Measurements from ENCODE around the gene LIMCH1.

- no peak for TF ChIP-seq EZH2 (IDR thresholded peaks at IDR 0.05; ENCODE audit: insufficient read depth, low read length)
- TF ChIP-seq, protein P1, sequence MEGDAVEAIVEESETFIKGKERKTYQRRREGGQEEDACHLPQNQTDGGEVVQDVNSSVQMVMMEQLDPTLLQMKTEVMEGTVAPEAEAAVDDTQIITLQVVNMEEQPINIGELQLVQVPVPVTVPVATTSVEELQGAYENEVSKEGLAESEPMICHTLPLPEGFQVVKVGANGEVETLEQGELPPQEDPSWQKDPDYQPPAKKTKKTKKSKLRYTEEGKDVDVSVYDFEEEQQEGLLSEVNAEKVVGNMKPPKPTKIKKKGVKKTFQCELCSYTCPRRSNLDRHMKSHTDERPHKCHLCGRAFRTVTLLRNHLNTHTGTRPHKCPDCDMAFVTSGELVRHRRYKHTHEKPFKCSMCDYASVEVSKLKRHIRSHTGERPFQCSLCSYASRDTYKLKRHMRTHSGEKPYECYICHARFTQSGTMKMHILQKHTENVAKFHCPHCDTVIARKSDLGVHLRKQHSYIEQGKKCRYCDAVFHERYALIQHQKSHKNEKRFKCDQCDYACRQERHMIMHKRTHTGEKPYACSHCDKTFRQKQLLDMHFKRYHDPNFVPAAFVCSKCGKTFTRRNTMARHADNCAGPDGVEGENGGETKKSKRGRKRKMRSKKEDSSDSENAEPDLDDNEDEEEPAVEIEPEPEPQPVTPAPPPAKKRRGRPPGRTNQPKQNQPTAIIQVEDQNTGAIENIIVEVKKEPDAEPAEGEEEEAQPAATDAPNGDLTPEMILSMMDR (IDR thresholded peaks at IDR 0.05; ENCODE audit: insufficient read depth, low read depth, low read length) = no peak
Observed at GRCh38 chr4:41546638-41547037, 8.7 kb downstream of the LIMCH1 start.
